ENCODE results near the gene MICAL3.

GRCh38 chr22:17867160-17867785 is 157.1 kb downstream of the MICAL3 start:
- TF ChIP-seq ISL1 (CRISPR knock-in tag; IDR thresholded peaks at IDR 0.05) (no peak), POU6F1 (CRISPR knock-in tag; IDR thresholded peaks at IDR 0.05; ENCODE audit: borderline replicate concordance, low read depth) (no peak), TCF4 (CRISPR knock-in tag; IDR thresholded peaks at IDR 0.05; ENCODE audit: borderline replicate concordance) (no peak), ZC3H10 (CRISPR knock-in tag; IDR thresholded peaks at IDR 0.05) (no peak), ZNF8 (CRISPR knock-in tag; IDR thresholded peaks at IDR 0.05) (no peak), TOX (CRISPR knock-in tag; IDR thresholded peaks at IDR 0.05; ENCODE audit: borderline replicate concordance) (no peak), SNAI2 (CRISPR knock-in tag; IDR thresholded peaks at IDR 0.05) (no peak), ARNTL (CRISPR knock-in tag; IDR thresholded peaks at IDR 0.05; ENCODE audit: borderline replicate concordance, low read depth) (no peak), ZFP30 (CRISPR knock-in tag; IDR thresholded peaks at IDR 0.05) (no peak)
- TF ChIP-seq, protein P1, sequence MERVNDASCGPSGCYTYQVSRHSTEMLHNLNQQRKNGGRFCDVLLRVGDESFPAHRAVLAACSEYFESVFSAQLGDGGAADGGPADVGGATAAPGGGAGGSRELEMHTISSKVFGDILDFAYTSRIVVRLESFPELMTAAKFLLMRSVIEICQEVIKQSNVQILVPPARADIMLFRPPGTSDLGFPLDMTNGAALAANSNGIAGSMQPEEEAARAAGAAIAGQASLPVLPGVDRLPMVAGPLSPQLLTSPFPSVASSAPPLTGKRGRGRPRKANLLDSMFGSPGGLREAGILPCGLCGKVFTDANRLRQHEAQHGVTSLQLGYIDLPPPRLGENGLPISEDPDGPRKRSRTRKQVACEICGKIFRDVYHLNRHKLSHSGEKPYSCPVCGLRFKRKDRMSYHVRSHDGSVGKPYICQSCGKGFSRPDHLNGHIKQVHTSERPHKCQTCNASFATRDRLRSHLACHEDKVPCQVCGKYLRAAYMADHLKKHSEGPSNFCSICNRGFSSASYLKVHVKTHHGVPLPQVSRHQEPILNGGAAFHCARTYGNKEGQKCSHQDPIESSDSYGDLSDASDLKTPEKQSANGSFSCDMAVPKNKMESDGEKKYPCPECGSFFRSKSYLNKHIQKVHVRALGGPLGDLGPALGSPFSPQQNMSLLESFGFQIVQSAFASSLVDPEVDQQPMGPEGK (CRISPR knock-in tag; IDR thresholded peaks at IDR 0.05; ENCODE audit: borderline replicate concordance), result no peak
